ENCODE results near the gene CCDC121. TPM values are rescaled to one million over a fixed set of nuclear protein-coding genes. Genes with fewer than 3 reads are reported as not detected.

The CCDC121 gene
- total and polyA plus RNA-seq, 10 of the 15 experiments (the other 5 are each of a cell fraction or from before 2014, with no cell fraction given): 0.34 to 1.2 (median 0.63) TPM

DNA sequence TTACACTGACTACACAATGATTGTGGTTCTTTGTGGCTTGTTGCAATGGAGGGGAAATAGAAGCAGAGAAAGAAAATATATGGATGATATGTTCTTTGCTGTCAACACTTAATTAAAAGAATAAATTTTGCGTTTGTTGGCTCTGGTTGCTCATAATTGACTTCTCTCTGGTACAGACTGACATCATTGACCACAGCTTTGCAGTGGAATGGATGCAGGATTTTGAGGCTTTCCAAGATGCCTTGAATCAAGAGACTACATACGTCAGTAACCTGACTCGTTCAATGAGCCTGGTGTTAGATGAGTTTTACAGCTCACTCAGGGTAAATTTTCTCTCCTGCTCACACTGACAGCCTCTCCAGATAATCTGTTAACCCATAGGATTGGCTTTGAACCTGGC is 9.9 kb upstream of the CCDC121 start (continued):
- TF ChIP-seq RELA (IDR thresholded peaks at IDR 0.05; ENCODE audit: borderline replicate concordance, partially characterized antibody): no peak
- no peak for TF ChIP-seq BHLHE40 (IDR thresholded peaks at IDR 0.05; ENCODE audit: borderline replicate concordance in 1 of 2, low read depth in 2 of 2, low read length in 1 of 2)
- TF ChIP-seq FOS (IDR thresholded peaks at IDR 0.05; ENCODE audit: borderline replicate concordance, extremely low read depth, insufficient read length): no peak

DNA sequence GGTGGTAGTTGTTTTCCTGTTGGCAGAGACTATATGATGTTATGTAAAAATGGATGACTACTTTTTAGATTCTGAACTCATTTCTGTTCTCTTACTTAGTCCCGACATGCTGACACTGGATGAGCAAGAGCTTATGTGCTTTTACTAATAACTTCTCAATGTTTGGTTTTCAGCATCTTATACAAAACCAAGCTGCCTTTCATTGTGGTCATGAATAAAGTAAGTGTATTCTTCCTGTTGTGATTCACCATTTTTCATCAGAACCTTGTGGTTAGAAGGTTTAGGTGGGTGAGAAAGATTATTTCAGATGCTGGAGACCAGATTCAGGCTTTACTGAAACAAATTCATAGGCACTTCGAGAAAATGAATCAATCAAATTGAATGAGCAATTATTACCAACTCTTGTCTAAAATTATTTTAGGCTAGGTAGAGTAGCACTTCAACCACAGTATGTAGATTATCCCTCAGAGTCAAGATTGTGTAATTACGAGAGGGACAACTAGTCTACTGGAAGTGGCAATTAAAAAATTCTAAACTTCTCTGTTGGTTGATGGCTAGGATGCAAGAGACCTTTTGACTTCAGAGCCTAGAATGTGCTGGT is 9.3 kb upstream of the CCDC121 start:
- CTCF ChIA-PET: no interaction called here

More for the DNA sequence above, 9.3 kb upstream of the CCDC121 start:
- peaks cover 0 to 31% of the 10 kb centered on the region in 2 experiments; a peak in 2 of 4 replicates for H3K36me3 ChIP-seq (ENCODE audit: control insufficient read depth in 2 of 2, insufficient read depth in 2 of 2, low read length in 1 of 2)
- FAIRE-seq: no peak
- no peak overlapping the region for H2AFZ ChIP-seq (ENCODE audit: control insufficient read depth, low read depth, low read length)
- no peak for ATAC-seq
- no peaks in the 10 kb centered on the region for H3K79me2 ChIP-seq (ENCODE audit: control insufficient read depth, insufficient read depth, low read length)
- ChIA-PET SMC1A (ENCODE audit: uncharacterized antibody, unreplicated experiment) (no interaction called here), POLR2A (no interaction called here), RAD21 (ENCODE audit: unreplicated experiment) (no interaction called here)
- 65% methylated on average over 3 of the region's 3 CpGs for WGBS (ENCODE audit: insufficient coverage, insufficient replicate concordance, low lambda C conversion rate, missing lambda C conversion rate)
- H3K4me2 ChIP-seq (ENCODE audit: control insufficient read depth, insufficient read depth): no peak overlapping the region
- H3K27ac ChIP-seq (ENCODE audit: control insufficient read depth, insufficient read depth): no peak overlapping the region
- intact Hi-C loops (cut with micrococcal nuclease; ENCODE audit: unreplicated experiment): no loop called here
- H4K20me1 ChIP-seq (ENCODE audit: control insufficient read depth, insufficient read depth): no peaks in the 10 kb centered on the region
- no peaks in the 10 kb centered on the region for H3K9me3 ChIP-seq (replicated peaks; ENCODE audit: control insufficient read depth, insufficient read depth, low read length)
- DNase-seq (ENCODE audit: low read depth, low spot score): no peak
- no peaks in the 10 kb centered on the region for H3K4me1 ChIP-seq (ENCODE audit: control insufficient read depth, insufficient read depth, low read length)
- no TSS peak for BruUV-seq (replicated peaks)
- in situ Hi-C loops (cut with MboI): no loop called here
- H3K4me3 ChIP-seq: no peak overlapping the region
- no peak overlapping the region for H3K9ac ChIP-seq (ENCODE audit: control insufficient read depth, insufficient read depth, low read length)
- H3K27me3 ChIP-seq (replicated peaks in 1 of 2; ENCODE audit: control insufficient read depth in 2 of 2, insufficient read depth in 2 of 2, low read length in 1 of 2): no peaks in the 10 kb centered on the region
- TF ChIP-seq BACH1 (IDR thresholded peaks at IDR 0.05; ENCODE audit: borderline replicate concordance): no peak
- TF ChIP-seq, protein P1, sequence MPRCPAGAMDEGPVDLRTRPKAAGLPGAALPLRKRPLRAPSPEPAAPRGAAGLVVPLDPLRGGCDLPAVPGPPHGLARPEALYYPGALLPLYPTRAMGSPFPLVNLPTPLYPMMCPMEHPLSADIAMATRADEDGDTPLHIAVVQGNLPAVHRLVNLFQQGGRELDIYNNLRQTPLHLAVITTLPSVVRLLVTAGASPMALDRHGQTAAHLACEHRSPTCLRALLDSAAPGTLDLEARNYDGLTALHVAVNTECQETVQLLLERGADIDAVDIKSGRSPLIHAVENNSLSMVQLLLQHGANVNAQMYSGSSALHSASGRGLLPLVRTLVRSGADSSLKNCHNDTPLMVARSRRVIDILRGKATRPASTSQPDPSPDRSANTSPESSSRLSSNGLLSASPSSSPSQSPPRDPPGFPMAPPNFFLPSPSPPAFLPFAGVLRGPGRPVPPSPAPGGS (IDR thresholded peaks at IDR 0.05; ENCODE audit: borderline replicate concordance, insufficient read depth, low read depth, low read length, poor library complexity, severe bottlenecking): peak; percentile 20

All from GM12878 (cell line).